ENCODE measurements around the gene WNT3A.

DNA sequence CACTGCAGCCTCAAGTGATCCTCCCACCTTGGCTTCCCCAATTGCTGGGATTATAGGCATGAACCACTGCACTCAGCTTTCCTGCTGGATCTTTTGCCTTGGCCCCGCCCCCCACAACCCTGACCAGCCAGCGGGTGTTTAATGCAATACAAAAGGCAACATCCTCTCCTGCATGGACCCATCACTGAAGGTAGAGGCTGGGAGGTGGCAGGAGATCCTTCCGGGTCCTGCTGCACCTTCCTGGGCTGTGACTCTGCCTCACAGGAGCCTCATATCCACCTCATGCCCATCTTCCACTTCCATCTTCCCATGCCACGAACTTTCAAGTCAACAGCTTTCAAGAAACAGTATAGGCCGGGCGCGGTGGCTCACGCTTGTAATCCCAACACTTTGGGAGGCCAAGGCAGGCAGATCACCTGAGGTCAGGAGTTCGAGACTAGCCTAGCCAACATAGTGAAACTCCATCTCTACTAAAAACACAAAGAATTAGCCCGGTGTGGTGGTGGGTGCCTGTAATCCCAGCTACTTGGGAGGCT, 47.4 kb upstream of the WNT3A start:
- TF ChIP-seq, protein P1, sequence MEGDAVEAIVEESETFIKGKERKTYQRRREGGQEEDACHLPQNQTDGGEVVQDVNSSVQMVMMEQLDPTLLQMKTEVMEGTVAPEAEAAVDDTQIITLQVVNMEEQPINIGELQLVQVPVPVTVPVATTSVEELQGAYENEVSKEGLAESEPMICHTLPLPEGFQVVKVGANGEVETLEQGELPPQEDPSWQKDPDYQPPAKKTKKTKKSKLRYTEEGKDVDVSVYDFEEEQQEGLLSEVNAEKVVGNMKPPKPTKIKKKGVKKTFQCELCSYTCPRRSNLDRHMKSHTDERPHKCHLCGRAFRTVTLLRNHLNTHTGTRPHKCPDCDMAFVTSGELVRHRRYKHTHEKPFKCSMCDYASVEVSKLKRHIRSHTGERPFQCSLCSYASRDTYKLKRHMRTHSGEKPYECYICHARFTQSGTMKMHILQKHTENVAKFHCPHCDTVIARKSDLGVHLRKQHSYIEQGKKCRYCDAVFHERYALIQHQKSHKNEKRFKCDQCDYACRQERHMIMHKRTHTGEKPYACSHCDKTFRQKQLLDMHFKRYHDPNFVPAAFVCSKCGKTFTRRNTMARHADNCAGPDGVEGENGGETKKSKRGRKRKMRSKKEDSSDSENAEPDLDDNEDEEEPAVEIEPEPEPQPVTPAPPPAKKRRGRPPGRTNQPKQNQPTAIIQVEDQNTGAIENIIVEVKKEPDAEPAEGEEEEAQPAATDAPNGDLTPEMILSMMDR (IDR thresholded peaks at IDR 0.05; ENCODE audit: low read depth, low read length), result no peak
- TF ChIP-seq POLR2A (IDR thresholded peaks at IDR 0.05; ENCODE audit: extremely low read depth, insufficient read length), result no peak
- no peak for TF ChIP-seq MYC (IDR thresholded peaks at IDR 0.05; ENCODE audit: low read depth, low read length)

All from NB4 (cell line).